Measurements from ENCODE around the gene DGCR2.
"Not testable (repeated sequence)": the region's sequence is repeated elsewhere in the genome, so short reads cannot be mapped to it uniquely, and the experiment has no call there.

Gene DGCR2

GRCh38 chr22:19022755-19023154, 99.5 kb downstream of the DGCR2 start:
- DNase-seq: no peak

- no peak for DNase-seq
These were observed 102.6 kb downstream of the DGCR2 start for GRCh38 chr22:19019679-19020032.

GRCh38 chr22:19019029-19019678, 103.1 kb downstream of the DGCR2 start:
- DNase-seq: no peak

- DNase-seq: no peak
These were observed 104.0 kb downstream of the DGCR2 start for GRCh38 chr22:19018256-19018655.

- DNase-seq: no peak
These were observed 106.0 kb downstream of the DGCR2 start for GRCh38 chr22:19016081-19016766.

GRCh38 chr22:19014886-19015285, 107.3 kb downstream of the DGCR2 start:
- no peak for DNase-seq

GRCh38 chr22:19013881-19014598, 108.2 kb downstream of the DGCR2 start:
- DNase-seq: not testable (repeated sequence)

GRCh38 chr22:19013411-19013810, 108.8 kb downstream of the DGCR2 start:
- DNase-seq: not testable (repeated sequence)

- DNase-seq: no peak
These were observed 109.8 kb downstream of the DGCR2 start for GRCh38 chr22:19012308-19012986.

GRCh38 chr22:19011611-19012010, 110.6 kb downstream of the DGCR2 start:
- DNase-seq: not testable (repeated sequence)

- DNase-seq: no peak
These were observed 111.1 kb downstream of the DGCR2 start for GRCh38 chr22:19011075-19011474.

GRCh38 chr22:19005905-19006304, 116.3 kb downstream of the DGCR2 start:
- no peak for DNase-seq

GRCh38 chr22:19004471-19004870, 117.7 kb downstream of the DGCR2 start:
- no peak for DNase-seq

- no peak for DNase-seq
These were observed 118.7 kb downstream of the DGCR2 start for GRCh38 chr22:19003508-19003907.

- DNase-seq: no peak
These were observed 119.6 kb downstream of the DGCR2 start for GRCh38 chr22:19002684-19003038.

GRCh38 chr22:19001204-19001603, 121.0 kb downstream of the DGCR2 start:
- no peak for DNase-seq

GRCh38 chr22:19000106-19000505, 122.1 kb downstream of the DGCR2 start:
- DNase-seq: not testable (repeated sequence)

- DNase-seq: no peak
These were observed 122.8 kb downstream of the DGCR2 start for GRCh38 chr22:18999416-18999815.

- DNase-seq: no peak
These were observed 123.2 kb downstream of the DGCR2 start for GRCh38 chr22:18999008-18999407.

GRCh38 chr22:18997925-18998315, 124.3 kb downstream of the DGCR2 start:
- DNase-seq: no peak

GRCh38 chr22:18997306-18997924, 124.8 kb downstream of the DGCR2 start:
- no peak for DNase-seq

- no peak for DNase-seq
These were observed 125.8 kb downstream of the DGCR2 start for GRCh38 chr22:18996376-18996900.

- no peak for DNase-seq
These were observed 126.9 kb downstream of the DGCR2 start for GRCh38 chr22:18995327-18995711.

All from CD4-positive, alpha-beta T cell treated with Interleukin-12 subunit alpha and Interleukin-12 subunit beta, for 1 hour (primary cell).